WTC11 (cell line): ENCODE measurements around the gene RPRD1B. TPM values are rescaled to one million over a fixed set of nuclear protein-coding genes. Genes with fewer than 3 reads are reported as not detected.
A peak's percentile ranks its signal among the peaks of the same experiment; 100 is the strongest.

Source experiments
- ATAC-seq: fragments of 200-7000 bp; cut with Tn5 transposase; 2 replicates; pipeline ENCODE4 v1.10.0; 2021; ENCODE audit warnings: mild to moderate bottlenecking, moderate library complexity
- CTCF ChIA-PET: fragments of 300-600 bp; sonication (Branson Sonifier 250); formaldehyde crosslinking; loops from one replicate; lab custom pipeline; 2021; ENCODE audit warnings: antibody characterized with exemption; lab: Charles Lee
- POLR2A ChIA-PET: fragments of 350-600 bp; sonication (Branson Sonifier 250); formaldehyde crosslinking; loops from one replicate; lab custom pipeline; 2021; ENCODE audit warnings: antibody characterized with exemption; lab: Charles Lee
- DNase-seq: peaks from one replicate; pipeline ENCODE4 v3.0.0; 2021; ENCODE audit warnings: low spot score
- H3K27ac Mint-ChIP-seq: 2 replicates; pipeline ENCODE4 v1.8.0; 2021; ENCODE audit warnings: mixed read lengths
- H3K27me3 Mint-ChIP-seq: 2 replicates; pipeline ENCODE4 v1.8.0; 2021; ENCODE audit warnings: low read depth, mild to moderate bottlenecking, moderate library complexity, mixed read lengths
- H3K36me3 Mint-ChIP-seq: 2 replicates; pipeline ENCODE4 v1.8.0; 2021; ENCODE audit warnings: mixed read lengths
- H3K4me1 Mint-ChIP-seq: 2 replicates; pipeline ENCODE4 v1.8.0; 2022; ENCODE audit warnings: mixed read lengths
- H3K4me3 Mint-ChIP-seq: 2 replicates; pipeline ENCODE4 v1.8.0; 2021; ENCODE audit warnings: mild to moderate bottlenecking, moderate library complexity, mixed read lengths
- H3K9me3 Mint-ChIP-seq: 2 replicates; pipeline ENCODE4 v1.8.0; 2021; ENCODE audit warnings: mixed read lengths
- CREM ChIP-seq: sonication (generic); formaldehyde crosslinking; IDR thresholded peaks from 2 replicates; pipeline ENCODE4 v1.8.1; 2022; ENCODE audit warnings: mild to moderate bottlenecking, missing genetic modification reagents, moderate library complexity
- ERG ChIP-seq: fragments of 250-450 bp; sonication (Bioruptor Pico); IDR thresholded peaks from 2 replicates; pipeline ENCODE4 v1.8.0; 2021; ENCODE audit warnings: mild to moderate bottlenecking
- GABPB1 ChIP-seq: sonication (generic); formaldehyde crosslinking; IDR thresholded peaks from 2 replicates; pipeline ENCODE4 v1.8.1; 2023; ENCODE audit warnings: mild to moderate bottlenecking, missing genetic modification reagents
- HMGA2 ChIP-seq: fragments of 250-450 bp; sonication (Bioruptor Pico); IDR thresholded peaks from 2 replicates; pipeline ENCODE4 v1.4.0; 2021; ENCODE audit warnings: mild to moderate bottlenecking, moderate library complexity
- KAT7 ChIP-seq: sonication (generic); formaldehyde crosslinking; IDR thresholded peaks from 2 replicates; pipeline ENCODE4 v1.8.1; 2023; ENCODE audit warnings: missing genetic modification reagents, mild to moderate bottlenecking, borderline replicate concordance
- MLX ChIP-seq: sonication (generic); formaldehyde crosslinking; IDR thresholded peaks from 2 replicates; pipeline ENCODE4 v1.8.1; 2023; ENCODE audit warnings: mild to moderate bottlenecking, missing genetic modification reagents, moderate library complexity
- NFE2L1 ChIP-seq: sonication (generic); formaldehyde crosslinking; IDR thresholded peaks from 2 replicates; pipeline ENCODE4 v1.8.1; 2023; ENCODE audit warnings: missing genetic modification reagents
- TCF7 ChIP-seq: sonication (generic); formaldehyde crosslinking; IDR thresholded peaks from 2 replicates; pipeline ENCODE4 v1.8.0; 2022; ENCODE audit warnings: mild to moderate bottlenecking, low read depth, missing genetic modification reagents, moderate library complexity
- TP53 ChIP-seq: sonication (generic); formaldehyde crosslinking; IDR thresholded peaks from 2 replicates; pipeline ENCODE4 v1.8.1; 2023; ENCODE audit warnings: mild to moderate bottlenecking, missing genetic modification reagents
- ZNF138 ChIP-seq: sonication (generic); formaldehyde crosslinking; conservative IDR thresholded peaks from 2 replicates; pipeline ENCODE4 v1.8.1; 2022; ENCODE audit warnings: mild to moderate bottlenecking, moderate library complexity, missing genetic modification reagents
- ZNF232 ChIP-seq: sonication (generic); formaldehyde crosslinking; IDR thresholded peaks from 2 replicates; pipeline ENCODE4 v1.8.0; 2022; ENCODE audit warnings: mild to moderate bottlenecking, missing genetic modification reagents
- total RNA-seq: library from RNA; stranded (reverse); gene quantifications from 3 replicates; pipeline ENCODE4 v1.2.3, GENCODE V29; 2021

The RPRD1B gene
- total RNA-seq, 1 experiment from 2014 or later, result 21.4 TPM

- no peak for TF ChIP-seq TP53 (CRISPR knock-in tag)
- TF ChIP-seq ZNF232, result no peak
- TF ChIP-seq ERG (CRISPR knock-in tag), result no peak
Measured at GRCh38 chr20:38120625-38120988, 87.1 kb downstream of the RPRD1B start (continued).

- ChIA-PET CTCF (no interaction called here), POLR2A (interaction anchor here (0.6 kb wide), 1 partner anchor 239 kb away, joined by 3 read pairs; no protein-coding TSS in a partner anchor)
- H3K27me3 Mint-ChIP-seq, result no peaks in the 10 kb centered on the region
- DNase-seq (no peak), ATAC-seq (no peak)
- H3K9me3 Mint-ChIP-seq, result no peaks in the 10 kb centered on the region
- peaks cover 5% of the 10 kb centered on the region; the same call in 1 of the 2 replicates for H3K4me1 Mint-ChIP-seq
- H3K36me3 Mint-ChIP-seq, result no peaks in the 10 kb centered on the region
- TF ChIP-seq GABPB1 (CRISPR knock-in tag) (no peak), KAT7 (no peak)
- no peak overlapping the region for H3K4me3 Mint-ChIP-seq
- H3K27ac Mint-ChIP-seq, result no peak overlapping the region
Measured at GRCh38 chr20:38121741-38122140, 88.2 kb downstream of the RPRD1B start.

GRCh38 chr20:38123021-38123587 is 89.6 kb downstream of the RPRD1B start:
- ATAC-seq (peak; percentile 50), DNase-seq (no peak)
- Mint-ChIP-seq H3K9me3 (no peaks in the 10 kb centered on the region), H3K4me1 (peaks cover 5% of the 10 kb centered on the region; the same call in 1 of the 2 replicates), H3K27ac (peak overlapping the region; percentile 41; the same call in 1 of the 2 replicates), H3K4me3 (no peak overlapping the region), H3K27me3 (no peaks in the 10 kb centered on the region), H3K36me3 (no peaks in the 10 kb centered on the region)
- ChIA-PET CTCF (interaction anchor here (1.2 to 1.8 kb wide), 5 partner anchors 9 to 98 kb away, joined by 5 to 11 read pairs (median 7); no protein-coding TSS in a partner anchor), POLR2A (no interaction called here)
- no peak for TF ChIP-seq ZNF138 (CRISPR knock-in tag)
- TF ChIP-seq GABPB1 (CRISPR knock-in tag), result peak; percentile 89

GRCh38 chr20:38125157-38126056 is 91.9 kb downstream of the RPRD1B start:
- Mint-ChIP-seq H3K36me3 (no peaks in the 10 kb centered on the region), H3K27me3 (no peaks in the 10 kb centered on the region), H3K4me1 (peaks cover 5% of the 10 kb centered on the region; the same call in 1 of the 2 replicates), H3K27ac (no peak overlapping the region), H3K4me3 (no peak overlapping the region), H3K9me3 (no peaks in the 10 kb centered on the region)
- ChIA-PET CTCF (interaction anchor here (1.0 to 1.1 kb wide), 2 partner anchors 11 to 52 kb away, joined by 3 to 5 read pairs; no protein-coding TSS in a partner anchor), POLR2A (no interaction called here)
- ATAC-seq (no peak; the same call in 1 of the 2 replicates), DNase-seq (no peak)
- TF ChIP-seq HMGA2 (CRISPR knock-in tag) (no peak), CREM (CRISPR knock-in tag) (no peak), GABPB1 (CRISPR knock-in tag) (peak; percentile 40; the same call in 1 of the 2 replicates), TCF7 (CRISPR knock-in tag) (no peak), NFE2L1 (CRISPR knock-in tag) (no peak)

- Mint-ChIP-seq H3K4me3 (no peak overlapping the region), H3K9me3 (no peaks in the 10 kb centered on the region), H3K36me3 (no peaks in the 10 kb centered on the region), H3K27me3 (no peaks in the 10 kb centered on the region), H3K27ac (no peak overlapping the region), H3K4me1 (peaks cover 5% of the 10 kb centered on the region; the same call in 1 of the 2 replicates)
- CTCF ChIA-PET, result interaction anchor here (1.0 to 1.1 kb wide), 2 partner anchors 12 to 53 kb away, joined by 3 to 5 read pairs; no protein-coding TSS in a partner anchor
- ATAC-seq, result no peak
- no peak for DNase-seq
- POLR2A ChIA-PET, result no interaction called here
- TF ChIP-seq MLX (CRISPR knock-in tag), result no peak
Measured at GRCh38 chr20:38126146-38126921, 92.8 kb downstream of the RPRD1B start.
